ENCODE data around the gene ENPP6. TPM values are rescaled to one million over a fixed set of nuclear protein-coding genes. Genes with fewer than 3 reads are reported as not detected.

ENPP6 gene
- total and polyA plus RNA-seq, 12 donors = 0.03 to 0.68 (median 0.07) TPM; not detected in 3

DNA sequence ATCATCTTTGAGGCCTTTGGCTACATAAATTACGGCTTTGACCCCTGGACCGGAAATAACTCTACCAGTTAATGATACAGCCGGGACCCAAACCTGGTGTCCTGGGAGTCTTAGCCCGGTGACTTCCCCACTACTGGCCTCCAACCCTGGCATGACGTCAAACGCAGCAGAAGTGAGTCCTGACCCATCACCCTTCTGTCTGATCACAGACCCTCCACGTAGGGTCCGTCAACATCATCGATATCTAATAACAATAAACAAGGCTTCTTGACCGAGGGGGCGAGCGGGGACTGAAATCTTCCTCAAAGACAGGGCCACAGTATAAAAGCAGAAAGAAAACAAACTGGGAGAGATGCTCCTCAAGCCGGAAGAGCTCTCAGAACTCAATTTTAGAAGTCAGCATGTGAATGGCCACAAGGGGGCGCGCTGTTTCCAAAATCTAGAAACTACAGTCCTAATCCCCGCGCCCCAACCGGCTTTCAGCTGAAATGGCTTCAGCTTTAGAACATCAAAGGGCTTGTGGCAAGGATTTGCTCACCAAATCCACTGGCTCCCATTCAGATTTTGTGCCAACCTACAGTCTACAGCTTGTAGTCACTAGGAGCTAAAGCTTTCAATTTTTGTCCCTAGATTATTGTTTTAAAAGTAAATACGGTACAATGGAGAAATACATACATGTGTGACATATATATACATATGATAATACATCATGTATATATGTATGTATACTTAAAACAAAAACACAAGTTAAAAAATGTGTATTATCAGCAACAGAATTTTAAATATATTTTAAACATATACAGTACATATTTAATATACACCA is 46.4 kb upstream of the ENPP6 start:
- no peak overlapping the region for H3K27ac ChIP-seq
- H3K27me3 ChIP-seq = no peaks in the 10 kb centered on the region
- peaks cover 0 to 46% (median 7%) of the 10 kb centered on the region in 9 donors for H3K4me1 ChIP-seq
- intact Hi-C loops (cut with DNase I) = loop anchor here in 9 of 10 donors (1.0 to 10.0 kb wide), 9 partner anchors 121 to 383 kb away; partner anchors contain the start of genes CASP3 (in 4 of the 9), PRIMPOL (in 4 of the 9) and IRF2 (in 2 of the 9)
- peak overlapping the region in 2 of 10 donors; percentile 20 to 27 for H3K4me3 ChIP-seq
- H3K9me3 ChIP-seq = no peaks in the 10 kb centered on the region
- peak; percentile 74 to 89 (median 86) for ATAC-seq
- peak; percentile 90 to 94 for DNase-seq
- TF ChIP-seq, protein P1, sequence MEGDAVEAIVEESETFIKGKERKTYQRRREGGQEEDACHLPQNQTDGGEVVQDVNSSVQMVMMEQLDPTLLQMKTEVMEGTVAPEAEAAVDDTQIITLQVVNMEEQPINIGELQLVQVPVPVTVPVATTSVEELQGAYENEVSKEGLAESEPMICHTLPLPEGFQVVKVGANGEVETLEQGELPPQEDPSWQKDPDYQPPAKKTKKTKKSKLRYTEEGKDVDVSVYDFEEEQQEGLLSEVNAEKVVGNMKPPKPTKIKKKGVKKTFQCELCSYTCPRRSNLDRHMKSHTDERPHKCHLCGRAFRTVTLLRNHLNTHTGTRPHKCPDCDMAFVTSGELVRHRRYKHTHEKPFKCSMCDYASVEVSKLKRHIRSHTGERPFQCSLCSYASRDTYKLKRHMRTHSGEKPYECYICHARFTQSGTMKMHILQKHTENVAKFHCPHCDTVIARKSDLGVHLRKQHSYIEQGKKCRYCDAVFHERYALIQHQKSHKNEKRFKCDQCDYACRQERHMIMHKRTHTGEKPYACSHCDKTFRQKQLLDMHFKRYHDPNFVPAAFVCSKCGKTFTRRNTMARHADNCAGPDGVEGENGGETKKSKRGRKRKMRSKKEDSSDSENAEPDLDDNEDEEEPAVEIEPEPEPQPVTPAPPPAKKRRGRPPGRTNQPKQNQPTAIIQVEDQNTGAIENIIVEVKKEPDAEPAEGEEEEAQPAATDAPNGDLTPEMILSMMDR (IDR thresholded peaks at IDR 0.05) = peak; percentile 88 to 93 (median 91)
- WGBS, 2 donors = 18 to 19% methylated on average over 19 of the region's 19 CpGs
- H3K36me3 ChIP-seq = no peaks in the 10 kb centered on the region

DNA sequence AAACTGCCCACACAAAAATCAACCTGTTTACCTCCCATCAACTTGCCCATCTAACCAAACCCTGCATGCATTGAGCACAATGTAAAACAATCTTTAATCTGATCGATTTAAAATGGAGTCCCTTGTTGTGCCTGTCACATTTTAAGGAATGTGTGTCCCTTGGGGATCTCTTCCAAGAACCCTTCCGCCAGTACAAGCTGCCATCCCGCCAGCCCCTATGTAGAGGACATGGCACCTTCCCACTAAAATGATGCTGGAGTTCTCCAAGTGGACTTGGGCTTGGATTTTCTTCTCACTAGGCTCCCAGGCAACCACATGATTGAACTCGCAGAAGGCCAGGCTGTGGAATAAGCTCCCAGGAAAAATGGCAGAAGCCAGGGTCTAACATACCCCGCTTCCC is 45.8 kb upstream of the ENPP6 start:
- ATAC-seq (no peak), DNase-seq (no peak)
- no peak overlapping the region for H3K4me3 ChIP-seq
- H3K4me1 ChIP-seq = peaks cover 0 to 39% (median 7%) of the 10 kb centered on the region in 9 donors
- TF ChIP-seq, protein P1 (IDR thresholded peaks at IDR 0.05) = no peak
- H3K27ac ChIP-seq = no peak overlapping the region
- 83 to 92% methylated on average over 5 of the region's 5 CpGs for WGBS, 2 donors
- no peaks in the 10 kb centered on the region for H3K36me3 ChIP-seq
- intact Hi-C loops (cut with DNase I) = loop anchor here in 7 of 10 donors (5.0 to 10.0 kb wide), 5 partner anchors 121 to 384 kb away; partner anchors contain the start of genes CASP3 (in 4 of the 7), PRIMPOL (in 4 of the 7) and IRF2 (in 1 of the 7)
- no peaks in the 10 kb centered on the region for H3K9me3 ChIP-seq
- H3K27me3 ChIP-seq = no peaks in the 10 kb centered on the region

DNA sequence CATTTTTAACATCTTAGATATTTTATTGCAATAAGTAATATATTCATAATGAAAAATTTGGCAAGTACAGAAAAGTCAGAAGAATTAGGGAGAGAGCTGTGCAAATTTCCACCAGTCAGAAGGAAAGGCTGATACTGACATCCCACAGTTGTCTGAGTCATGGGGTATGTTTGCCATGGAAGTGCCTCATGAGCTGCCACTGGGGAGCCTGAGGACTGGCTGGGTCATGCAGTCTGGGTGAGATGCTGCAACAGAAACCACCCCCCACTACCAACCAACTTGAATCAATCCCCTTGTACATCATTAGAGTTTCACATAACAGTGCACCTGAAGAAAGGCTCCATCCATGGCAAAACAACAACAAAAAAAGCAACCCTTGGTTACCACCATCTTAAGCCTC is 45.2 kb upstream of the ENPP6 start:
- no peak overlapping the region for H3K27ac ChIP-seq
- DNase-seq (no peak), ATAC-seq (no peak)
- intact Hi-C loops (cut with DNase I) = loop anchor here in 7 of 10 donors (5.0 to 10.0 kb wide), 5 partner anchors 122 to 384 kb away; partner anchors contain the start of genes CASP3 (in 4 of the 7), PRIMPOL (in 4 of the 7) and IRF2 (in 1 of the 7)
- H3K4me1 ChIP-seq = peaks cover 0 to 34% (median 7%) of the 10 kb centered on the region in 9 donors
- TF ChIP-seq, protein P1 (IDR thresholded peaks at IDR 0.05) = no peak
- H3K36me3 ChIP-seq = no peaks in the 10 kb centered on the region
- H3K9me3 ChIP-seq = no peaks in the 10 kb centered on the region
- no peaks in the 10 kb centered on the region for H3K27me3 ChIP-seq
- H3K4me3 ChIP-seq = no peak overlapping the region

DNA sequence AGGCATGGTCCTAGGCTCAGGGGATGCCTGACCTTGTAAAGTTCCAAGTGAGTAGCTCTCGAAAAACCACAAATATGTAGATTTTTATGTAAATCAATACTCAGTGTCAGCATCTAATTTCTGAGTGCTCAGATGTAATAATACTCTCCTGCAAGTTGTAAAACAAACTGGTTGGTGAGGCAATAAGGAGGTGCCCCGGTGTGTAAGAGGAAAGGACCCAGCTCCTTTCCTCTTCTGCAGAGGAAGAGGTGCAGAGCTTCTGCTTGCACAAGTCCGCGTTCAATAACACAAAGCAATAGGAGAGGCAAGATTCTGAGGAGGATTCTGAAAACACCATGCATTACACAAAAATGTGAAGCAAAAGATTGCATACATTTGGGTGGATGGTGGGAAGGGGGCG is 43.6 kb upstream of the ENPP6 start:
- ATAC-seq = no peak
- H3K4me3 ChIP-seq = no peak overlapping the region
- no peak for DNase-seq
- 83% methylated on average over 5 of the region's 5 CpGs for WGBS, 2 donors
- no peak overlapping the region for H3K27ac ChIP-seq
- H3K4me1 ChIP-seq = peaks cover 0 to 23% (median 7%) of the 10 kb centered on the region in 9 donors
- no peaks in the 10 kb centered on the region for H3K27me3 ChIP-seq
- intact Hi-C loops (cut with DNase I) = loop anchor here in 7 of 10 donors (5.0 to 10.0 kb wide), 5 partner anchors 124 to 386 kb away; partner anchors contain the start of genes CASP3 (in 4 of the 7), PRIMPOL (in 4 of the 7) and IRF2 (in 1 of the 7)
- TF ChIP-seq, protein P1 (IDR thresholded peaks at IDR 0.05) = no peak
- no peaks in the 10 kb centered on the region for H3K9me3 ChIP-seq
- H3K36me3 ChIP-seq = no peaks in the 10 kb centered on the region

Data from heart right ventricle (tissue), 16 donors.